GM19324 (cell line): ENCODE data around the gene SLMAP.

Source experiments
- ATAC-seq: cut with Tn5 transposase; IDR thresholded peaks from one replicate; pipeline ENCODE4 v1.9.1; 2021; ENCODE audit warnings: mild to moderate bottlenecking, moderate library complexity; ENCODE audit not compliant: unreplicated experiment, low FRiP score

SLMAP gene, protein sequence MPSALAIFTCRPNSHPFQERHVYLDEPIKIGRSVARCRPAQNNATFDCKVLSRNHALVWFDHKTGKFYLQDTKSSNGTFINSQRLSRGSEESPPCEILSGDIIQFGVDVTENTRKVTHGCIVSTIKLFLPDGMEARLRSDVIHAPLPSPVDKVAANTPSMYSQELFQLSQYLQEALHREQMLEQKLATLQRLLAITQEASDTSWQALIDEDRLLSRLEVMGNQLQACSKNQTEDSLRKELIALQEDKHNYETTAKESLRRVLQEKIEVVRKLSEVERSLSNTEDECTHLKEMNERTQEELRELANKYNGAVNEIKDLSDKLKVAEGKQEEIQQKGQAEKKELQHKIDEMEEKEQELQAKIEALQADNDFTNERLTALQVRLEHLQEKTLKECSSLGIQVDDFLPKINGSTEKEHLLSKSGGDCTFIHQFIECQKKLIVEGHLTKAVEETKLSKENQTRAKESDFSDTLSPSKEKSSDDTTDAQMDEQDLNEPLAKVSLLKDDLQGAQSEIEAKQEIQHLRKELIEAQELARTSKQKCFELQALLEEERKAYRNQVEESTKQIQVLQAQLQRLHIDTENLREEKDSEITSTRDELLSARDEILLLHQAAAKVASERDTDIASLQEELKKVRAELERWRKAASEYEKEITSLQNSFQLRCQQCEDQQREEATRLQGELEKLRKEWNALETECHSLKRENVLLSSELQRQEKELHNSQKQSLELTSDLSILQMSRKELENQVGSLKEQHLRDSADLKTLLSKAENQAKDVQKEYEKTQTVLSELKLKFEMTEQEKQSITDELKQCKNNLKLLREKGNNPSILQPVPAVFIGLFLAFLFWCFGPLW

DNA sequence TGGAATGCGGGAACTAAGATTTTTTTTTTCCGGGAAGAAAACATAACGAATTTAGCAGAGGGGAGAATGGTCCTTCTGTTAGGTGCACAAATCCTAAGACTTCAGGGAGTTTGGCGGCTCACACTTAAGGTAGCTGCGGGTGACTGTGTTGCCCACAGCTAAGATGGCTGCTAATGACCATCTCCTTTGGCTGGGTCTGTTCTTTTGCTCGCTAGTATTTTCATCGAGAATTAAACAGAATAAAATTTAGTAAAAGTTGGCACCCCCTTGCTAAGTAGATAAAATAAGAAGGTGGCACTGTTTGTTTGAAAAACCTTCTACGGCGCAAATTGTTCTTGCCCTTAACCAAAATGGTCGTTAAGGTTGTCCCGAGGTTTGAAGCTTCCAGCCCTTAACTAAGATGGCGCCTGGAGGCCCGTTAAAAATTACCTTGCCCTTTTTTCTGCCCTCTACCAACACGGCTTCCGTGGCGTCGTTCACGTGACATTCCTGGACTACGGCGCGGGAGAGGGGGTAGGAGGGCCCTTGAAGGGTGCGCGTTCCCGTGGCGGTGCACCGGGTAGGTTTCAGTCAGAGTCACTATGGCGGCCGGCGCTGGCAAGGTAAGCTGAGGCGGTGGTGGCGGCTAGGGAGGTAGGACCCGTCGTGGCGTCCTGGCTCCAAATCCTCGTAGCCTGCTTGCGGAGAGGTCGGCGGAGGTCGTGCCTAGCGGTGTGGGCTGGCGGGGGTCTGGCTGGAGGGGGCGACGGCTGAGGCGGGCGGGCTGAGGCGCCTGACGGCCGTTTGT is at the start of gene SLMAP:
Gene SLMAP, plus strand, starts transcription at position 569 of the 787 bp plus-strand sequence. CDS start 1,343 bp downstream, outside the sequence.
- ATAC-seq = peak; percentile 94

DNA sequence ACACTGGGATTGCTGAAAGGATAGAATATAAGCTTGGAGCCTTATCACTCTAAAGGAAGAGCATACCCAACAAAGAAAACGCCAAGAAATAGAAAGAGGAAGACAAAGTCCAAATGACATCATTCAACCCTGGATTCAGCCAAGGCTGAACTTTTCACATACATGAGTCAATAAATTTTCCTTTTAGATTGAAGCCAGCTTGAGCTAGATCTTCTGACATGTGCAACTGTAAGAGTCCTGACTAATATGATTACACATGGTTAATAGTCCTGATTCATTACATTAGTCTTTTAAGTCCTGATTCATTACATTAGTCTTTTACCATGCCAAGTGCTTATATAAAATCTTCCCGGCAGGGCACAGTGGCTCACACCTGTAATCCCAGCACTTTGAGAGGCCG is 49.6 kb upstream of the SLMAP start:
- no peak for ATAC-seq

DNA sequence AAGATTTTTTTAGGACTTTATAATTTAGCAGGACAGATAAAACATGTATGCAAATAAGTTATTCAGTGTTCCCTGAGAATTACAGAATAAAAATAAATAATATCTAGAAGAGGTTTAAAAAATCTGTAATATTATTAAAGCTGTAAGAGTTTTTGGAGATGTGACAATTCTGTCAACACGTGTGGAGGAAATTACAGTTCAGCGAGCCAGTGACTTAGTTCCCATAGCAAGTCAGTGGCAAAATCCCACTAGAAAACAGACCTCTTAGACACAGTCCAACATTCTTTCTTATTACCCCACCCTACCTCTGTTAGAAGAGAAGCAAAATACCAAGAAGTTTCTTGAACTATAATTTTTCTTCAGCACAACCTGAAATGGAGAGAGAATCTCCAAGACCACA is 47.1 kb upstream of the SLMAP start:
- ATAC-seq = no peak

DNA sequence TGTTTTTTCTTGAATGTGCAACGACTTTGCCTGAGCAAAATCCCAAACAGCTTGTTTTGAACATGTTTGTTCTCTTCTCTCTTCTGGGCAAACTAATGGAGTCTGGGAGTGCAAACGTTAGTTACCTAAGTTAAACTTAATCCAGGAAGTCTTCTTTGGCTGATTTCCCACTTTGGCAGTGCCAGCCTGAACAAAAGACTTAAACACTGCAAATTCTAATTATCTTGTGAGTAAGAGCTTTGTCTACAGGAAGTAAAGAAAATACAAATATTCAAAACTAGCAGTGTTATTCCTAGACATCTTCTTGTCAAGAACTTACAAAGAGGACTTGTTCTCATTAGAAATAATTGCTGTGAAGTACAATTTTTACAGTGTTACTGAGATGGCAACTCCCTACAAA is 46.5 kb upstream of the SLMAP start:
- no peak for ATAC-seq

DNA sequence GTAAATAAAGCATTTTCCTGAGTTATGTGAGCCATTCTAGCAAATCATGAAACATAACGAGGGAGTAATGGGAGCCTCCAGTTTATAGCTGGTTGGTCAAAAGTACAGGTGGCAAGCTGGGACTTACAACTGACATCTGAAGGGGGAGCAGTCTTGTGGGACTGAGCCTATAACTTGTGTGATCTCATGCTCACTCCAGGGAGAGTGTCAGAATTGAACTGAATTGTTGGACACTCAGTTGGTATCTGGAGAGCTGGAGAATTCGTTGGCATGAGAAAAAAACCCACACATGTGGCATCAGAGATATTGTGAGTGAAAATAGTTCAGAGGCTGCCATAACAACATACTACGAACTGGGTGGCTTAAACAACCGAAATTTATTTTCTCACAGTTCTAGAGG is 40.4 kb upstream of the SLMAP start:
- ATAC-seq = no peak

DNA sequence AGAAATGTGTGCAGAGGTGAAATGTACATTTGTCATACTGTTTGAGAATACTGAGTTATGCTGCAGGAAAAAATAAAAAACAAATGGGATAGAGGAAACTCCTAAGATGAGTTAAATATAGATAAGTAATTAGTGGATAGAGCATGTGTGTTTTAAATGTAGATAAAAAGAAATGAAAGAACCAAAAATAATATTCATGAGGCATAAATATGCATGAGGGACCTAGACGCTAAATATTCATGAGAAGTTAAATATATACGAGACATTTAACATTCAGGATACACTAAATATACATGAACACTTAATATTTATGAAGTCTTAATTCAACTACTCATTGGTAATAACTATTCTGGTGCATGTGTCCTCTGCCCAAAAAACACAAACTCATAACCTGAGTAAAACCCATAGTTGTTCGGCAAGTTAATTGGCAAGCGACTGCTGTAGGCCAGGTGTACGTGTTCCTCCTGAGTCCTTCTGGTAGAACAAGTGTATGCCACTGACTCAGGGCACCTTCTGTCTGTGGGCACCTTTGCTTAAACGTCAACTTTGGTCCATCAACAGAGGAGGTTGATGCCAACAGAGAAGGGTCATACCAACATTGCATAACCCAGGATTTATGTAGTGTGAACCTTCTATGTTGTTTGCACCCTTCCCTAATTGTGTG is 38.8 kb upstream of the SLMAP start:
- no peak for ATAC-seq

DNA sequence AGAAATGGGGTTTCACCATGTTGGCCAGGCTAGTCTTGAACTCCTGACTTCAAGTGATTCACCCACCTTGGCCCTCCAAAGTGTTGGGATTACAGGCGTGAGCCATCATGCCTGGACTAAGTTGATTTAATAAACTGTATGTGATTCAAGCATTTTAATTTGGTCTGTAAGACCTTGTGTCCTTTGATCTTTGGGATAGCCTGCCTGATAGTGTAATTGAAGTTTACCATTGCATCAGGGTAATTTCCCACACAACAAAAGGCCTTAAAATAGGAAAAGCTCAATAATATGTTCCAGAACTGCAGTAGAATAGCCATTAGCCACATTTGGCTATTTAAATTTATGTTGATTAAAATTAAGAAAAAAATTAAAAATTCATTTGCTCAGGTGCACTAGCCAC is 38.0 kb upstream of the SLMAP start:
- ATAC-seq = no peak

DNA sequence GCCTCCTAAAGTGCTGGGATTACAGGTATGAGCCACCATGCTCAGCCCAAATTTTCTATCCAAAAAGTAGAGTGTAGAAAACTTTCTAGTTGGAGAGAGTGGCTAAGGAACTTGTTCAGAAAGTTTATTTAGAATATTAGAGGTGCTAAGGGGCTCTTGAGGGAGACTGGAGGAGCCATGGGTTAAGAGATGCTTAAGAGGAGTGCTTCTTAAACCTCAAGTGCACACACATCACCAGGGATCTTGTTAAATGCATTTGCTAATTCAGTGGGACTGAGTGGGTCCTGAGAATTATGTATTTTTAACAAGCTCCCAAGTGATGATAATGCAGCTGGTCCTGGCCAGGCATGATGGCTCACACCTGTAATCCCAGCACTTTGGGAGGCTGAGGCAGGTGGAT is 29.7 kb upstream of the SLMAP start:
- no peak for ATAC-seq

DNA sequence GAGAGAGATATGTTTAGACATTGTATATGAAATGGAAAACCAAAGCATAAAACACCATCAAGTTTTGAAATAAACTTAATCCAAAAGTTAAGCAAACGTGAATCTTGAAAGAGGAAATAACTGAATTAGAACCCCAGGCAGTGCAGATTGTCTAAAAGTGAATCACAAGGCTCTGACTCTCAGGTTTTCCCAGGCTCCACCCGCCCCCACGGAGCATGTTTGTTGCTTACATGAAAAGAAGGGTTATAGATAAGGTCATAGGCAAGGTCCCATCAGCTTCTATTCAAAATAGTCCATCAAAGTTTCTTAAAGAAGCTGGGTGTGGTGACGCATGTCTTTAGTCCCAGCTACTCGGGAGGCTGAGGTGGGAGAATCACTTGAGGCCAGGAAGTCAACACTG is 29.0 kb upstream of the SLMAP start:
- ATAC-seq = no peak

DNA sequence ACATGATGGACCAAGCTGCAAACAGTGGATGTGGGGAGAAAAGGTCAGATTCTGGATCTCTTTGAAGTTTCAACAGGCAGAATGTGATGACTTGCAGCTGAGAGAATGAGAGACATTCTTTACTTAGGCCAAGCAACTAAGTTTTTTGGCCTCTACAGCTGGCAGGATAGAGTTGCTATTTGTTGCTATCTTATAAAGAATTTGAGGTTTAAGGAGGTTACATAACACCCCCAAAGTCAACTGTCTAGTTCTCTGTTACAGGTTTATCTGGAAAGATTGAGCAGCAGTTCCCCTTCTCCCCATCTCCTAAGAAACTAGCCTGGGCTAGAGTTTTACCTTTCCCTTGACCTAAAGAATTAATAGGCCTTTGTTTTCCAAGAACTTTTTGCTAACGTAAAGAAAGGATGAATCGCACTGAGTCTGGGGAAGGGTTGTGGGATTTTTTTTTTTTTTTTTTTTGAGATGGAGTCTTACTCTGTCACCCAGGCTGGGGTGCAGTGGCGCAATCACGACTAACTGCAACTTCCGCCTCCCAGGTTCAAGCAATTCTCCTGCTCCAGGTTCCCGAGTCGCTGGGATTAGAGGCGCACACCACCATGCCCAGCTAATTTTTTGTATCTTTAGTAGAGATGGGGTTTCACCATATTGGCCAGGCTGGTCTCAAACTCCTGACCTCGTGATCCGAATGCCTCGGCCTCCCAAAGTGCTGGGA is 26.6 kb upstream of the SLMAP start:
- no peak for ATAC-seq

DNA sequence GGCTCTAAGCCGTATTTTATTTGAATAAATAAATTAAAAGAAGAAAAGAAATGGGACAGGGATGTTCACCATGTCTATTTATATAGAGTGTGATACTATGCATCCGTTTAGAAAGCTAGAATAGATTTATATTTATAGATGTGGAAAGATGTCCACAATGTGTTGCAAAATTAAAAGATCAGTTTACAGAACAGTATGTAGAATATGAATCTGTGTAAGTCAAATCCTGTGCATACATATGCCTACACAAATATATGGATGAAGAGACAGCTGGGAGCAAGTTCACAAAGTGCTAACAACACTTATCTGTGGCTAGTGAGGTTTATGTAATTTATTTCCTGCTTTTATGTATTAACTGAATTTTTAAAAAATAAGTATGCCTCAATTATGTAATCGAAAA is 25.4 kb upstream of the SLMAP start:
- ATAC-seq = no peak

DNA sequence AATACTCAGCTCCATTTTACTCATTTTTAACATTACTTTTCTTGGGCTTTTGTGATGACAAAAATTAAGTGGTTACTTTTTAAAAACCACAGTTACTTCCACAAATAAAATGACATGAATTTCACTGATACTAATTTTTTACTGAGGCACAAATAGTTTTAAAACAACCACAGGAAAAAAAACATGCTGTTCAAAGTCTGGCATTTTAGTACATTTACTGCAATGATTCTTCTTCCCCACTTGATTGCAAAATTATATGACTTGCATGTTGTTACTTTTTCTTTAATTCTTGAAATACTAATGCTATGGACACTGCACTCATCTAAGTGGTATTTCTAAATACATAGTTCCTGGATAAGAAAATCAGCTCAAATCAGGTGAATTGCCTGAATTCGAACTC is 24.8 kb upstream of the SLMAP start:
- no peak for ATAC-seq

DNA sequence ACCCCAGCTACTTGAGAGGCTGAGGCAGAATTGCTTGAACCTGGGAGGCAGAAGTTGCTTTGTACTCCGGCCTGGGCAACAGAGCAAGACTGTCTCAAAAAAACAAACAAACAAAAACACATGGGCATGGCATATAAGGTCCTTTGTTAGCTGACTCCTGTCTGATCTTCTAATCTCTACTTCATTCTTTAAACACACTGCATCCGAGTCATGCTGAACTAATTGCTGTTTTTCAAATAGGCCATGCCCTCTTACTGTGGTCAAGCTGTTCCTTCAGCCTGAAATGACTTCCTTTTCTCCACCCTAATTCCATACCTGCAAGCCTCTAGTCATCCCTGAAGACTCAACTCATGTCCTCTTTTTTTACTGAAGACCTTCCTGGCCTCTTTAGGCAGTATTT is 22.3 kb upstream of the SLMAP start:
- ATAC-seq = no peak

DNA sequence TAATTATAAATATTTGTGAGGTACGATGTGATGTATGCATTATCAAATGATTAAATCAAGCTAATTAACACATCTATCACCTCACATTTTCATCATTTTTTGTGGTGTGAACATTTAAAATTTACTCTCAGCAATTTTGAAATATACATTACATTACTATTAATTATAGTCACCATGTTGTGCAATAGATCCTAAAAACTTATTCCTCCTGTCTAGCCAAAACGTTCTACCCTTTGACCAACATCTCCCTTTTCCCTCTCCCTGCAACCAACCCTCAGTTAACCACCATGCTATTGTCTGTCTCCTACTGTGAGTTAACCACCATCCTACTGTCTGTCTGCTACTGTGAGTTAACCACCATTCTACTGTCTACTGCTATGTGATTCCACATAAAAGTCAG is 20.7 kb upstream of the SLMAP start:
- ATAC-seq = no peak

DNA sequence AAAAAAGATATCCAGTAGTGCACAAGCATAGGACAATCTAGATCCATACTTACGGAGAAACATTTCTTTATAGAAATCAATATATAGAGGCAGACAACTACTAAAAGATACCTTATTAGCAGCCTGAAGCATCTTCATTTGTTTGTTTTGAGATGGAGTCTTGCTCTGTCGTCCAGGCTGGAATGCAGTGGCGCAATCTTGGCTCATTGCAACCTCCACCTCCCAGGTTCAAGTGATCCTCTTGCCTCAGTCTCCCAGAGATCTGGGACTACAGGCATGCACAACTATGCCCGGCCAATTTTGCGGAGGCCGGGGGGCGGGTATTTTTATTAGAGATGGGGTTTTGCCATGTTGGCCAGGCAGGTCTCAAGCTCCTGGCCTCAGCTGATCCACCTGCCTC is 18.3 kb upstream of the SLMAP start:
- no peak for ATAC-seq

DNA sequence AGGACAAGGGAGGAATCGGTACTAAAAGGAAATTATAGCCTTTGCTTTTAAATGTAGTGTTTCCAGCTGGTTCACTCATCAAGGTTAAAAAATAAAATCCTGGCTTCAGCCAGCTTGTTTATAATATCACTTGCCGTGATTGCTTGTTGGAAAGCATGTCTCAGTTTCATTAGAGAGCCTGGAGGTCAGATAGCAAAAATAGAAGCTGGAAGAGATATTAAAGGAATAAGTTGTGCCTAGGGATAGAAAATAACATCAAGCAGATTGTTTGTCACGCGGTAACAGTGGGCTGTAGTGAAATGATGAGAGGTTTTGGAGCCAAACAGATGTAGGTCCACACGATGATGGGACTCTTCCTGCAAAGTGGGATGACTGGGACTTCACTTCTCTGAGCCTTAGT is 17.7 kb upstream of the SLMAP start:
- no peak for ATAC-seq

DNA sequence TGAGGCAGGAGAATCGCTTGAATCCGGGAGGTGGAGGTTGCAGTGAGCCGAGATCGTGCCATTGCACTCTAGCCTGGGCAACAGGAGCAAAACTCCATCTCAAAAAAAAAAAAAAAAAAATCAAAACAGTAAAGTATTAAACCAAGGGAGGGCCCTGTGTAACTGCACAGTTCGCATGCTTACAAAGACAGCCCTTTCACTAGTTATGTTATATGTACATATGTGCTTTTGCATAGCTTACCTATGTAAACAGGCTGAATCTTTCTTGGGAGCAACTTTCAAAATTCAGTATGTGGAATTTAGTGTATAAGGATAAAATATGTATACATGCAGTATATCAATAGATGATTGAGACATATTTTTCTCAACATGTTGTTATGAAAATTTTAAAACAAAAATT is 16.1 kb upstream of the SLMAP start:
- ATAC-seq = no peak

DNA sequence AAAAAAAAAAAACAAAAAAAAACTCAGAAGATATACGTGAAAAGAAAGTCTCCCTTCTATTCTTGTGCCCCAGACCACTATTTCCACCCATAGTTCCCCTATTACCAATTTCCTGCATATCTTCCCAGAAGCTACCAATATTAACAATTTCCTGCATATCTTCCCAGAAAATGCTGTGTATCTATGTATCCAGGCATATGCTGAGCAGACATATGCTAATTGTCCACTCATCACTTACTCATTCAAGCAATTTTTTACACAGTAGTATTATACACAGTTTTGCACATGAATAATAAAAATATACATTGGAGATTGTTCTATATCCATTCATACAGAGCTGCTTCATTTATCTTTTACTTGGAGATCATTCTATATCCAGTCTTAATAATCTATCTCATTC is 12.6 kb upstream of the SLMAP start:
- ATAC-seq = no peak

DNA sequence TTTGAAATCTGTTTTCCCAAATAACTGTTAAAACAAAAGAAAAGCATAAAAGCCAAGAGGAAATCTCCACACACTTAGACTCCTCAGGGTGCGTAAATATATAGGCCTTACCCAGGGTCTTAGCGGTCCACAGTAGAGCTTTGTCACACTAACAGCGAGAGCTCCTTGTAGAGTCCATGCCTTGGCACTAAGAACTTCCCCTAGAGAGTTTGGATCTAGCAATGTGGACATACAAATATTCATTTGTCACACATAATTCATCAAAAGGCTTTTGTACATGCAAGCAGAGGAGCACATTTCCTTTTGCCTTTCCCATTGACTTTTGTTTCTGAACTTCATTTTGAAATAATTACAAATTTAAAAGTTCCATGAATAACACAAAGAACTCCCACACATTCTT is 11.0 kb upstream of the SLMAP start:
- ATAC-seq = no peak
